Measurements from ENCODE around the gene SAMMSON. TPM values are rescaled to one million over a fixed set of nuclear protein-coding genes. Genes with fewer than 3 reads are reported as not detected.

The SAMMSON gene
- polyA plus RNA-seq, 1 donor (not counting 4 experiments of a cell fraction or from before 2014, with no cell fraction given): not detected

DNA sequence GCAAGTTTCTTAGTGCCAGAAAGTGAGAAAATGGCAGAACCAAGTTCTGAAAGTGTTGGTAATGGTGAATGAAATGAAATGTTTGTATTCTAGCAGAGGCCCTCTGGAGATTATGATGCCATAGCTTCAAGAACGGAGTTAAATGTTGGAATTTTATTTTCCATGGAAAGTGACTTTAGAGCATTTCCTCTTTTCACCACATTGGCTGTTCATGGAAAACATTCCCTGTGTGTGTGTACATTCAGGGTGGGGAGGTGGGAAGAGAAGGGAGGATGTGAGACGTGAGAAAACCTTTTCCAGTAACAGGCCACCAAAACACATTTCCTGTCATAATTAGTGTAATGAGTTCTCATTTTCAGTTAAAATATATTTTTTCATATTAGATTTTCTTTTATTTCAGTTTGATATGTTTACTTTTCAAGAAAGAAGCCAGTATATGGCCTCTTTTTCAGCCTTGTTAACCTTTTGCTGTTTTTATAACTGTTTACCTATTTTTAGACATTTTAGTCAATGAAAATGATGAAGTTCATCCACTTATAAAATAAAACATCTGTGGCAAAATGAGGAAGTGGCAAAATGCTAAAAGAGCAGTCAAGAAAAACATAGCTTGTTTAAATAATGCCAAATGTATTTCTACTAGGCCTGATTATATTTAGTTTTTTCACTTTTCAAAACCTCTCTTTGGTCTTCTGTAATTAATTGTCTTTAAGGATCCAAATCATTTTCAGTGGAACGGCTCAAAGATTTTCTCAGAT lies 21.6 kb downstream of the SAMMSON start:
- dilution Hi-C loops (cut with MboI; ENCODE audit: extremely low pct_ligation_motif_present, low sequenced_read_pairs): no loop called here
- H2AFZ ChIP-seq (ENCODE audit: control insufficient read depth, low read length): no peak overlapping the region
- no peak for TF ChIP-seq EZH2 (IDR thresholded peaks at IDR 0.05; ENCODE audit: low read length)
- TF ChIP-seq, protein P1, sequence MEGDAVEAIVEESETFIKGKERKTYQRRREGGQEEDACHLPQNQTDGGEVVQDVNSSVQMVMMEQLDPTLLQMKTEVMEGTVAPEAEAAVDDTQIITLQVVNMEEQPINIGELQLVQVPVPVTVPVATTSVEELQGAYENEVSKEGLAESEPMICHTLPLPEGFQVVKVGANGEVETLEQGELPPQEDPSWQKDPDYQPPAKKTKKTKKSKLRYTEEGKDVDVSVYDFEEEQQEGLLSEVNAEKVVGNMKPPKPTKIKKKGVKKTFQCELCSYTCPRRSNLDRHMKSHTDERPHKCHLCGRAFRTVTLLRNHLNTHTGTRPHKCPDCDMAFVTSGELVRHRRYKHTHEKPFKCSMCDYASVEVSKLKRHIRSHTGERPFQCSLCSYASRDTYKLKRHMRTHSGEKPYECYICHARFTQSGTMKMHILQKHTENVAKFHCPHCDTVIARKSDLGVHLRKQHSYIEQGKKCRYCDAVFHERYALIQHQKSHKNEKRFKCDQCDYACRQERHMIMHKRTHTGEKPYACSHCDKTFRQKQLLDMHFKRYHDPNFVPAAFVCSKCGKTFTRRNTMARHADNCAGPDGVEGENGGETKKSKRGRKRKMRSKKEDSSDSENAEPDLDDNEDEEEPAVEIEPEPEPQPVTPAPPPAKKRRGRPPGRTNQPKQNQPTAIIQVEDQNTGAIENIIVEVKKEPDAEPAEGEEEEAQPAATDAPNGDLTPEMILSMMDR (optimal IDR thresholded peaks at IDR 0.05 in 1 of 3, IDR thresholded peaks at IDR 0.05 in 1 of 3, conservative IDR thresholded peaks at IDR 0.05 in 1 of 3; ENCODE audit: extremely low read depth in 1 of 3, insufficient read depth in 2 of 3, low read length in 3 of 3): no peak

DNA sequence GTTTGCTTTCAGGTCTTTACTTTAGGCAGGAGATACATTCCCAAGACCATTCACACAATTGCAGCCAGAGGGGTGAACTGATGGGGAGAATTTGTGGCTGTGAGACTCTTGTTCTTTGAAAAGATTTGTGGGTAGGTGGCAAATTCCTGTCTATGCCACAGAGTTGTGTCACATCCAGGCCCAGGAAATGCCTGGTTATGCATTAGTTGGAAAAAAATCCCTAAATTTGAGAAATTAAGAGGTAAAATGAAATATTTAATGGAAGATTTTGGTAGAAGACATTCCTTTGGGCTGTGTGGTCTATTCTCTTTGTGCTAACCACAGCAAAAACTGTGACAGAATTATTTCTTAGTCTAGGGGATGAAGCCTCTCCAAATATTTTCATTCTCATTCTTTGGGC lies 28.8 kb downstream of the SAMMSON start:
- H3K9ac ChIP-seq (ENCODE audit: control insufficient read depth, extremely low read depth, insufficient read depth, low read length): no peak overlapping the region
- H3K27me3 ChIP-seq (ENCODE audit: control insufficient read depth, extremely low read depth, insufficient read depth, low read length): no peaks in the 10 kb centered on the region
- H3K4me2 ChIP-seq (ENCODE audit: control insufficient read depth, extremely low read depth, insufficient read depth, low read depth, low read length): no peak overlapping the region
- FAIRE-seq: no peak
- H3K79me2 ChIP-seq (ENCODE audit: control insufficient read depth, insufficient read depth, low read length): no peaks in the 10 kb centered on the region
- no peaks in the 10 kb centered on the region for H3K4me1 ChIP-seq (ENCODE audit: control insufficient read depth, extremely low read depth, insufficient read depth, low read length)
- no peak for DNase-seq (ENCODE audit: low read depth, low spot score)
- no peak overlapping the region for H3K4me3 ChIP-seq (ENCODE audit: control insufficient read depth in 2 of 3, extremely low read depth in 1 of 3, insufficient read depth in 2 of 3, low read depth in 1 of 3, low read length in 3 of 3)
- TF ChIP-seq, protein P1 (optimal IDR thresholded peaks at IDR 0.05 in 1 of 3, IDR thresholded peaks at IDR 0.05 in 1 of 3, conservative IDR thresholded peaks at IDR 0.05 in 1 of 3; ENCODE audit: extremely low read depth in 1 of 3, insufficient read depth in 2 of 3, low read length in 3 of 3): no peak
- no peak for TF ChIP-seq EZH2 (IDR thresholded peaks at IDR 0.05; ENCODE audit: low read length)
- dilution Hi-C loops (cut with MboI; ENCODE audit: extremely low pct_ligation_motif_present, low sequenced_read_pairs): no loop called here
- no peak overlapping the region for H3K27ac ChIP-seq (ENCODE audit: control insufficient read depth, insufficient read depth, low read length)
- no peaks in the 10 kb centered on the region for H3K36me3 ChIP-seq (ENCODE audit: control insufficient read depth in 2 of 2, extremely low read depth in 1 of 2, insufficient read depth in 2 of 2, low read length in 2 of 2)
- no peaks in the 10 kb centered on the region for H3K9me1 ChIP-seq (ENCODE audit: control insufficient read depth, extremely low read depth, insufficient read depth, low read length)
- H2AFZ ChIP-seq (ENCODE audit: control insufficient read depth, low read length): no peak overlapping the region
- no peaks in the 10 kb centered on the region for H4K20me1 ChIP-seq (ENCODE audit: control insufficient read depth, extremely low read depth, insufficient read depth, low read length)
- no peaks in the 10 kb centered on the region for H3K9me3 ChIP-seq (ENCODE audit: control insufficient read depth, low read depth, low read length)

More for the DNA sequence above, 21.6 kb downstream of the SAMMSON start:
- no peaks in the 10 kb centered on the region for H3K9me1 ChIP-seq (ENCODE audit: control insufficient read depth, extremely low read depth, insufficient read depth, low read length)
- H3K9ac ChIP-seq (ENCODE audit: control insufficient read depth, extremely low read depth, insufficient read depth, low read length): no peak overlapping the region
- DNase-seq (ENCODE audit: low read depth, low spot score) (no peak), FAIRE-seq (no peak)
- H3K4me3 ChIP-seq (ENCODE audit: control insufficient read depth in 2 of 3, extremely low read depth in 1 of 3, insufficient read depth in 2 of 3, low read depth in 1 of 3, low read length in 3 of 3): no peak overlapping the region
- H3K9me3 ChIP-seq (ENCODE audit: control insufficient read depth, low read depth, low read length): no peaks in the 10 kb centered on the region
- H3K79me2 ChIP-seq (ENCODE audit: control insufficient read depth, insufficient read depth, low read length): no peaks in the 10 kb centered on the region
- no peaks in the 10 kb centered on the region for H3K36me3 ChIP-seq (ENCODE audit: control insufficient read depth in 2 of 2, extremely low read depth in 1 of 2, insufficient read depth in 2 of 2, low read length in 2 of 2)
- H3K27ac ChIP-seq (ENCODE audit: control insufficient read depth, insufficient read depth, low read length): no peak overlapping the region
- no peaks in the 10 kb centered on the region for H3K27me3 ChIP-seq (ENCODE audit: control insufficient read depth, extremely low read depth, insufficient read depth, low read length)
- no peak overlapping the region for H3K4me2 ChIP-seq (ENCODE audit: control insufficient read depth, extremely low read depth, insufficient read depth, low read depth, low read length)
- H3K4me1 ChIP-seq (ENCODE audit: control insufficient read depth, extremely low read depth, insufficient read depth, low read length): no peaks in the 10 kb centered on the region
- H4K20me1 ChIP-seq (ENCODE audit: control insufficient read depth, extremely low read depth, insufficient read depth, low read length): no peaks in the 10 kb centered on the region

Data from keratinocyte (primary cell).